RWPE1 (cell line): ENCODE results near the gene MEF2D.

Source experiments
- CTCF ChIA-PET: fragments of 350-600 bp; sonication (Branson Sonifier 250); formaldehyde crosslinking; extraction: SDS; loops from one replicate; lab custom pipeline; 2021; lab: Yijun Ruan, JAX
- POLR2A ChIA-PET: fragments of 400-600 bp; formaldehyde crosslinking; extraction: SDS; loops from one replicate; lab custom pipeline; 2020; ENCODE audit warnings: antibody characterized with exemption; ENCODE audit not compliant: low non-redundant PET; lab: Yijun Ruan, JAX
- DNase-seq: peaks from one replicate; pipeline ENCODE4 v3.0.0; 2012; ENCODE audit warnings: low spot score
- H3K27ac ChIP-seq: fragments of 450-650 bp; 2 replicates; pipeline ENCODE4 v1.5.1; 2017
- CTCF ChIP-seq: fragments of 450-650 bp; conservative IDR thresholded peaks from 2 replicates; pipeline ENCODE4 v1.5.1; 2017; ENCODE audit warnings: low read depth, mild to moderate bottlenecking

MEF2D gene

GRCh38 chr1:156522443-156522970 is 21.9 kb upstream of the MEF2D start:
- ChIA-PET POLR2A (no interaction called here), CTCF (no interaction called here)
- no peak overlapping the region for H3K27ac ChIP-seq
- TF ChIP-seq CTCF, result no peak
- DNase-seq, result no peak

- ChIA-PET POLR2A (interaction anchor here (0.6 kb wide), 1 partner anchor 148 kb away, joined by 3 read pairs; no protein-coding TSS in a partner anchor), CTCF (no interaction called here)
Measured at GRCh38 chr1:156517748-156518147, 17.2 kb upstream of the MEF2D start.

GRCh38 chr1:156516821-156517220 is 16.2 kb upstream of the MEF2D start:
- POLR2A ChIA-PET, result no interaction called here
- CTCF ChIA-PET, result interaction anchor here (0.7 kb wide), 1 partner anchor 39 kb away, joined by 3 read pairs; no protein-coding TSS in a partner anchor
- DNase-seq, result no peak
- no peak overlapping the region for H3K27ac ChIP-seq
- TF ChIP-seq CTCF, result no peak

More at GRCh38 chr1:156517748-156518147, 17.2 kb upstream of the MEF2D start:
- DNase-seq, result no peak
- no peak overlapping the region for H3K27ac ChIP-seq
- no peak for TF ChIP-seq CTCF

GRCh38 chr1:156515956-156516355 is 15.4 kb upstream of the MEF2D start:
- no peak for TF ChIP-seq CTCF
- ChIA-PET CTCF (interaction anchor here (0.7 kb wide), 1 partner anchor 40 kb away, joined by 3 read pairs; no protein-coding TSS in a partner anchor), POLR2A (no interaction called here)
- DNase-seq, result no peak
- H3K27ac ChIP-seq, result no peak overlapping the region

GRCh38 chr1:156513185-156513584 is 12.6 kb upstream of the MEF2D start:
- TF ChIP-seq CTCF, result no peak
- POLR2A ChIA-PET, result no interaction called here
- no peak overlapping the region for H3K27ac ChIP-seq
- no peak for DNase-seq
- CTCF ChIA-PET, result no interaction called here

- H3K27ac ChIP-seq, result peak overlapping the region; percentile 81
- POLR2A ChIA-PET, result no interaction called here
- CTCF ChIA-PET, result no interaction called here
- TF ChIP-seq CTCF, result no peak
- no peak for DNase-seq
Measured at GRCh38 chr1:156511644-156512043, 11.1 kb upstream of the MEF2D start.
